GM19099 (cell line): Measurements from ENCODE around the gene PARD3B.

ENCODE experiments used
- POLR2A ChIP-seq: IDR thresholded peaks from 3 replicates; pipeline ENCODE4 v1.6.1; 2011; ENCODE audit warnings: low read depth; ENCODE audit not compliant: insufficient read length; ENCODE audit errors: extremely low read depth

Gene PARD3B

GRCh38 chr2:204808494-204808893, 263.2 kb downstream of the PARD3B start:
- TF ChIP-seq POLR2A = no peak

DNA sequence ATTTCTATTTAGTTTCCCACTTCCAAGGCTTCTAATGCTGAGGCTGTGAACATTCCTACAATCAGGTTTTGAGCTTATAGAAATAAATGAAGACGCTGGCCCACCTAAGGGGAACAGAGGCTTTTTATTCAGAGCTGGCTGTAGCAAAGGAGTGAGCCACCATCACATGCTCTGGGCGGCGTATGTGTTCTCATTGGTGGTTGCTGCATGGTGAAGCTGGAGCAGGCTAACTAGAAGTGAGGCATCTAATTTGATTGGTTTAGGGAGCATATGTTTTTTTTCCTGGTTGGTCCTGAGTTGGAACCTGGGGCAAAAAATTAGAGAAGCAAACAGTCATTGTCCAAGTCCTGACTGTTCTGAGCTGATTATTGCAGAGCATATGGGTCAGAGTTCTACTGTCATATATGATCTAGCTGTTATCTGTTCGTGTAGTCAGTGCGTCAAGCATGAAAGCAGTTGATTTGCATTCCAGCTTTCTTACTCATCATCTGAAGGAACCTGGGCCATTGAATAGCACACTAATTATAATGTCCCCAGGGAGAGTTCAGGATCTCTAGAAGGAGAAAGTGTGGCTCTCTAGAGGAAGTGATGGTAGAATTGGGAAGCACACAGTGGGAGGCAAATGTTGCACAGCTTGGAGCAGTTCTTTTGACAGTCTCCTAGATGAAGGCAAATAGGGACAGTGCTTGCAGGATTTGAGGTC, 279.6 kb downstream of the PARD3B start:
- TF ChIP-seq POLR2A = no peak

- TF ChIP-seq POLR2A = no peak
Measured at GRCh38 chr2:204825681-204826080, 280.4 kb downstream of the PARD3B start.

GRCh38 chr2:204827701-204828590, 282.7 kb downstream of the PARD3B start:
- no peak for TF ChIP-seq POLR2A

GRCh38 chr2:204834716-204835384, 289.6 kb downstream of the PARD3B start:
- TF ChIP-seq POLR2A = no peak

DNA sequence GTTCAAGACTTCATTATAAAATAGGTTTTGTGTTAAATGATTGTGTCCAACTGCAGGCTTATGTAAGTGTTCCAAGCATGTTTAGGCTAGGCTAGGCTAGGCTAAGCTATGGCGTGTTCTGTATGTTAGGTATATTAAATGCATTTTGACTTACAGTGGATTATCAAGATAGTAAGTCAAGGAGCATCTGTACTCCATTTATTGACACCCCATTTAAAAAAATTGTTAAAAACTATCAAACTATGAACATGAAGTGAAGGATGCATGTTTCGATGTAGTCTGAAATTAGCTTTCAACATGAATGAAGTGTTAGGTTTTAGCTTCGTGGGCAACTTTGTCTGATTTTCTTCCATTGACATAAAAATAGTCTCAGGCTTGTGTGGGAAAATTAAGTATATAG, 290.5 kb downstream of the PARD3B start:
- no peak for TF ChIP-seq POLR2A

DNA sequence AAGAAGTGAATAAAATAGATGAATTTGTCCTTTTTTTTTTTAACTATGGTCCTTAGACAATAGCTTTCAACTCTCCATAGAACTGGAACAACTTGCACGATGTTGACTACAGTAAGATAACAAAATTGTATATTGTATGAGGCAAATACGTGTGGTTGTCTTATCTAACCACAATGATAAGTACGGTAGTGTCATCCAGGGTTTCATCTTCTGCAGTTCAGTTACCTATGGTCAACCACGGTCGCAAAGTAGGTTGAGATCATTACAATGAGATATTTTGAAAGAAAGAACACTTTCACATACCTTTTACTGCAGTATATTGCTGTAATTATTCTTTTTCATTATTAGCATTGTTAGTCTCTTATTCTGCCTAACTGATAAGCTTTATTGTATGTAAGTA, 295.2 kb downstream of the PARD3B start:
- no peak for TF ChIP-seq POLR2A

GRCh38 chr2:204842068-204842467, 296.8 kb downstream of the PARD3B start:
- TF ChIP-seq POLR2A = no peak

DNA sequence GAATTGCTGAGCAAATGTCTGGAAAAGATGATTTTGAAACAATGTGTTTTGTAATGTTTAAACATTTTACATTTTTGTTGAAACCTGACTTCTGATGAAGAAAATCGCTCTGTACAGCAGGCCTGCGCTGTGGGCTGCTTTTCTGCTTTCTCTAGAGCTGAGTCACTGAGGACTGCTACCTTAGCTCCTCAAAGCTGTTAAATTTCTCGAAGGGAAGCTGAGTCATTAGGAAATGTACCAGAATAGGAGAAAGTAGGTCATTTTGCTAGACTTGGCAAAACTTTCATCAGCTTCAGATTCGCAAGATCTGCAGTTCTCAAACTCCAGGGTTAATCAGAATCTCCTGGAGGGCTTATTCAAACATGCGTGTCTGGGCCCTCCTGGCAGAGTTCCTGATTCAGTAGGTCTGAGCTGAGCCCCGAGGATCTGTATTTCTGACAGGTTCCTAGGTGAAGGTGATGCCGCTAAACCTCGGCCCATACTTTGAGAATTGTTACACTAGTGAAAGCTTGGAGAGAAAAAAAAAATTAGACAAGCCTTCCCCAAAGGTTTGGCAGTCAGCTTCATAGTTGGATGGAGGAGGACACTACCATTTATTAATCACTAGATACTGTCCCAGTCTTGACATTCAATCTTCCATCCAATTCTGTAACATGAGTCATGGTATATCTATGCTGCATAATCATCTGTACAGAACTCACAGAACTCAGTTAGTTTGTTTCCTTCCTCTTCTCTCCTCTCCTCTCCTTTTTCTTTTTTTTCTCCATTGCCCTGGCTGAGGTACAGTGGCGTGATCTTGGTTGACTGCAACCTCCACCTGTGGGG, 297.6 kb downstream of the PARD3B start:
- no peak for TF ChIP-seq POLR2A

GRCh38 chr2:204846471-204846870, 301.2 kb downstream of the PARD3B start:
- TF ChIP-seq POLR2A = no peak

DNA sequence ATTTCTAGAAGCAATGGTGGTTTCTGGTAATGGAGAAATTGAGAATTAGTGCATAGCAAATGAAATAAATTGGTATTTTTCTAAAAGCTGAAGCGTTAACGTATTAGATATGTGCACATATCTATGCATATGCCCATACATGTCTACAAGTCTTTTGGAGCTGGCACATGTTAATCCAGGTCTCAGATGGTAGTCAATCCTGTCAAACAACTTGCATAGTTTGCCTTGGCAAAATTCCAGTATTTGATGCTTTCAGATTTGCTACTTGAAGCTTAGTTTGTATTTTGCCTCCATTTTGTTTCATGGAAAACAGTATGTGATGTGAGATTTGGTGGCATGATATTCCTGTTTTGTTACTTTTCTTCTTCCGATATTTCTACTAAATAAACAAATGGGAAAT, 304.6 kb downstream of the PARD3B start:
- no peak for TF ChIP-seq POLR2A

DNA sequence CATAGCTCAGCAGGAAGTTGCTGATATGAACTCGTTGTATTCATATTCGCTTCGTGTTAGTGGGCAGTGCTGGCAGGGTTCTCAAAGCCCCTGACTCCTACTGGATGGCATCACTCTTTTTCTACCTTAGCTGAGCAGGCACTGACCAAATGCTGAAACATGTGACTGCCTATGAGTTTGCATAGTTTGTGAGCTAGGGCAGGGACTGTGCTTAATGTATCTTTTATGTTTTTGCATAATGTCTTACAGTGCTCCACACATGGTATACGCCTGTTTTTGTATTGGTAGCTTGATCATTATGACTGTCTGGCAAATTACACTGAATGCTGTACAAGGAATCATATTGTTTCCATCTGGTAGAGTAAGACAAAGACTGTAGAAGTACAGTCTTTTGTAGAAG, 305.3 kb downstream of the PARD3B start:
- no peak for TF ChIP-seq POLR2A

GRCh38 chr2:204853905-204854304, 308.6 kb downstream of the PARD3B start:
- no peak for TF ChIP-seq POLR2A

DNA sequence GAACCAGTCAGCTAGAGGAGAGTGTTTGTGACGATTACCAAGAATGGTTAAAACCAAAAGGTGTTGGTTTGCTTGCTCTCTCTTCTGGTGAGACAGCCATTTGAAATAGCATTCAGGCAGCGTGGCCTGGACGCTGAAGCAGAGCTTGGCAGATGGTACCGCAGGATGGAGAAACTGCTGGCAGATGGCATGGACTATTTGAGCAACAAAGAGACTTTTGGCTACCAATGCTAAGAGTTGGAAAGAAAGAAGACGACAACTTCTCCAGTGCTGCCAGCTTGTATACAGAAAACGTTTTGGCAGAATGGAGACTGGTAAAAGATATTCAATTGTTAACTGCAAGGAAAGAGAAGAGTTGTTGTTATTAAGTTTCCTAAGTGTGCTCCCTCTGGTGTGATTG, 315.0 kb downstream of the PARD3B start:
- TF ChIP-seq POLR2A = no peak

DNA sequence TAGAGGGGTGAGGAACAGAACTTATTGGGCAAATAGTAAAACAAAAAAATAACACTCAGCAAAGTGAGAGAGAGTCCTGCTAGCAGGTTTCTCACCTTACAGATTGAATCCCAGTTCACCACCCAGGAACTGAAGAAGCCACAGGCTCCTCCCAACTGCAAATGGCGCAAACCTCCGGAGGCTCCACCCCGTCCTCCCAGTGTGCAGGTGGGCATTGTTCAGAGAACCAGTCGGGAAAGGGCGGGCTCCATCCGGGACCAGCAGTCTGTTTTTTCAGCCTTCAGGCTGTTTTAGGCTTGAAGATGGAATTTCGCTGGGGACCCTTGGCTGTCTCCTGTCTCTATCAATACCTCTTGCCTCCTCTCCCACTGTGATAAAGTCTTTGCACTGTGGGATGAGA, 317.5 kb downstream of the PARD3B start:
- no peak for TF ChIP-seq POLR2A
